GM12864 (cell line): ENCODE measurements around the gene TMEM132E.

Experiments
- DNase-seq: peaks from one replicate; pipeline ENCODE4 v3.0.0-alpha.2; 2011; ENCODE audit warnings: low read depth
- H3K4me3 ChIP-seq: 2 replicates; pipeline ENCODE4 v1.5.1; 2011; ENCODE audit warnings: mild to moderate bottlenecking, low read depth, low read length, control low read depth
- CTCF ChIP-seq: IDR thresholded peaks from 2 replicates; pipeline ENCODE4 v1.5.1; 2011; ENCODE audit warnings: low read depth, mild to moderate bottlenecking, moderate library complexity, low read length, control low read depth, inconsistent platforms; ENCODE audit errors: missing control alignments

The TMEM132E gene

GRCh38 chr17:34542700-34543336 is 36.6 kb upstream of the TMEM132E start:
- TF ChIP-seq CTCF = peak; percentile 83
- no peak overlapping the region for H3K4me3 ChIP-seq
- peak; percentile 7 for DNase-seq

- no peak for DNase-seq
- no peak overlapping the region for H3K4me3 ChIP-seq
- TF ChIP-seq CTCF = no peak
Measured at GRCh38 chr17:34547453-34548063, 31.8 kb upstream of the TMEM132E start.

GRCh38 chr17:34549966-34550365 is 29.4 kb upstream of the TMEM132E start:
- no peak overlapping the region for H3K4me3 ChIP-seq
- DNase-seq = no peak
- TF ChIP-seq CTCF = no peak

GRCh38 chr17:34553907-34554306 is 25.5 kb upstream of the TMEM132E start:
- DNase-seq = no peak
- no peak for TF ChIP-seq CTCF

GRCh38 chr17:34556384-34556783 is 23.0 kb upstream of the TMEM132E start:
- no peak overlapping the region for H3K4me3 ChIP-seq
- no peak for TF ChIP-seq CTCF
- DNase-seq = no peak

More at GRCh38 chr17:34553907-34554306, 25.5 kb upstream of the TMEM132E start:
- H3K4me3 ChIP-seq = no peak overlapping the region

GRCh38 chr17:34556931-34557330 is 22.5 kb upstream of the TMEM132E start:
- DNase-seq = no peak

More at GRCh38 chr17:34556931-34557330, 22.5 kb upstream of the TMEM132E start:
- TF ChIP-seq CTCF = no peak
- no peak overlapping the region for H3K4me3 ChIP-seq
